A549 treated with Hydrocortisone at 1 μM for 4 hours (cell line): ENCODE measurements around the gene TMSB15B. TPM values are rescaled to one million over a fixed set of nuclear protein-coding genes. Genes with fewer than 3 reads are reported as not detected.

Source experiments
- total RNA-seq: library from RNA; stranded (reverse); fragments of 200-300 nt; extraction: Qiagen RNA extraction; gene quantifications from 5 replicates; pipeline ENCODE4 v1.2.3, GENCODE V29; 2022

TMSB15B gene
- total RNA-seq, result 5.5 to 6.6 TPM (median 6.4 TPM) in 5 replicates

GRCh38 chrX:103962411-103963278, at the start of gene TMSB15B:
TSS of gene TMSB15B (plus strand) at chrX:103962627.

GRCh38 chrX:104013606-104014005, 51.2 kb downstream of the TMSB15B start, which contains the start of gene H2BW1:
TSS of gene H2BW1 (minus strand) at chrX:104013708. CDS start at chrX:104013576, 132 bp downstream.

Other genes starting within 250 kb of the TMSB15B start
- not detected in 5 replicates for gene PLP1, start 185.8 kb upstream of the TMSB15B start, total RNA-seq
- gene RAB9B, start 130.4 kb upstream of the TMSB15B start, total RNA-seq, result 0.02 to 0.05 TPM (median 0.05 TPM) in 4 of 5 replicates, not detected in the other
- not detected in 5 replicates for gene H2BW1, start 51.1 kb downstream of the TMSB15B start, total RNA-seq
- not detected in 5 replicates for gene H2BW2, start 77.3 kb downstream of the TMSB15B start, total RNA-seq
- gene TMSB15C, start 113.6 kb downstream of the TMSB15B start, total RNA-seq, result 0.05 to 0.29 TPM (median 0.10 TPM) in 5 replicates
- 0.12 to 0.16 TPM (median 0.13 TPM) in 3 of 5 replicates, not detected in the others for gene ZCCHC18, start 149.9 kb downstream of the TMSB15B start, total RNA-seq
- gene SLC25A53, start 194.4 kb downstream of the TMSB15B start, total RNA-seq, result 3.7 to 5.8 TPM (median 4.0 TPM) in 5 replicates
- 13.3 to 19.8 TPM (median 18.3 TPM) in 5 replicates for gene FAM199X, start 203.8 kb downstream of the TMSB15B start, total RNA-seq